Tibial nerve (tissue), 4 donors: ENCODE data around the gene KCNH1.

Source experiments
- CTCF ChIP-seq, 5 experiments: fragments of 200-600 bp in 3 of 5; fragments of 450-650 bp in 2 of 5; sonication (generic) in 3 of 5; IDR thresholded peaks; one replicate each; pipeline ENCODE4 v1.5.1; 2016 to 2019; ENCODE audit warnings: antibody characterized with exemption in 5 of 5, mild to moderate bottlenecking in 3 of 5, moderate library complexity in 2 of 5
- EP300 ChIP-seq, 2 donors: sonication (generic); formaldehyde crosslinking; IDR thresholded peaks; one replicate each; pipeline ENCODE4 v1.6.1; 2017; ENCODE audit warnings: antibody characterized with exemption in 2 of 2, mild to moderate bottlenecking in 1 of 2
- POLR2A ChIP-seq, 2 donors: fragments of 450-650 bp; IDR thresholded peaks; one replicate each; pipeline ENCODE4 v1.6.1; 2017; ENCODE audit warnings: antibody characterized with exemption in 2 of 2, mild to moderate bottlenecking in 2 of 2, moderate library complexity in 2 of 2

- TF ChIP-seq CTCF (IDR thresholded peaks at IDR 0.05) (no peak), EP300 (IDR thresholded peaks at IDR 0.05) (no peak), POLR2A (IDR thresholded peaks at IDR 0.05) (no peak)
These were observed 444.1 kb downstream of the KCNH1 start for GRCh38 chr1:210689826-210690225.
